Measurements from ENCODE around the gene ZNF689. TPM values are rescaled to one million over a fixed set of nuclear protein-coding genes. Genes with fewer than 3 reads are reported as not detected.

The ZNF689 gene
- total and polyA plus RNA-seq, 2 of the 13 experiments (the other 11 are each of a cell fraction or from before 2014, with no cell fraction given), result 9.7 to 19.5 TPM

DNA sequence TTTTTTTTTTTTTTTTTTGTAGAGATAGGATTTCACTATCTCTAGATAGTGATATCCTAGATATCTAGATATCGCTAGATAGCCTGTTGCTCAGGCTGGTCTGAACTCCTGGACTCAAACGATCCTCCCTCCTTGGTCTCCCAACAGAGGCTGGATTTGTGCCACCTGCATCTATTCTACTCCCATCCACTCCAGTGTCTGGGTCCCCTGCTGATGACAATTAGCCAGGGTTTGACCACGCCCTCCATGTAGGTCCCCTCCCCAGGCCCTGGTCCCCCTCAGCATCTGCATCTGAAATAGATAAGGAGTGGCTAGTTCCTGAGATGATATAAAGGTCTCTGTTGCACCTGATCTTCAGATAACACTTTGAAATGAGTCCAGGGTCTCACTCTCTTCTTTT, 40.9 kb downstream of the ZNF689 start:
- no TSS peak for BruUV-seq (replicated peaks)
- H3K4me2 ChIP-seq (ENCODE audit: low read depth, low read length), result no peak overlapping the region
- no peak overlapping the region for H2AFZ ChIP-seq (ENCODE audit: low read length)
- H3K4me3 ChIP-seq (replicated peaks in 1 of 3; ENCODE audit: insufficient read depth in 1 of 3, low read depth in 2 of 3, low read length in 3 of 3), result no peak overlapping the region
- no peaks in the 10 kb centered on the region for H3K27me3 ChIP-seq (ENCODE audit: control insufficient read depth in 1 of 2, insufficient read depth in 2 of 2, low read length in 2 of 2)
- H3K36me3 ChIP-seq (replicated peaks in 1 of 2; ENCODE audit: control insufficient read depth in 1 of 2, insufficient read depth in 2 of 2, low read length in 2 of 2), result no peaks in the 10 kb centered on the region
- no peaks in the 10 kb centered on the region for H3K9me3 ChIP-seq (ENCODE audit: low read length)
- H3K27ac ChIP-seq (ENCODE audit: extremely low read length, insufficient read depth, low read length), result no peak overlapping the region
- intact Hi-C loops (cut with micrococcal nuclease; ENCODE audit: unreplicated experiment) (no loop called here), in situ Hi-C loops (cut with HindIII; ENCODE audit: extremely low pct_ligation_motif_present, low pct_unique_long_range_greater_than_20kb) (no loop called here)
- TF ChIP-seq ZNF766 (CRISPR knock-in tag; IDR thresholded peaks at IDR 0.05; ENCODE audit: borderline replicate concordance) (no peak), ZNF101 (CRISPR knock-in tag; IDR thresholded peaks at IDR 0.05; ENCODE audit: borderline replicate concordance, low read depth) (no peak), ZNF772 (CRISPR knock-in tag; IDR thresholded peaks at IDR 0.05) (no peak), ZNF331 (CRISPR knock-in tag; IDR thresholded peaks at IDR 0.05) (no peak), NBN (conservative IDR thresholded peaks at IDR 0.05) (no peak), FOXA1 (IDR thresholded peaks at IDR 0.05) (no peak), FOXA1 (CRISPR knock-in tag; IDR thresholded peaks at IDR 0.05) (no peak), NFE2L2 (IDR thresholded peaks at IDR 0.05; ENCODE audit: low read length) (no peak), FIP1L1 (IDR thresholded peaks at IDR 0.05; ENCODE audit: borderline replicate concordance, insufficient read depth, low read depth, low read length) (no peak), TCF7L2 (IDR thresholded peaks at IDR 0.05; ENCODE audit: low read depth, low read length) (no peak), RNF2 (conservative IDR thresholded peaks at IDR 0.05; ENCODE audit: low read depth) (no peak), MED8 (CRISPR knock-in tag; IDR thresholded peaks at IDR 0.05; ENCODE audit: insufficient replicate concordance) (no peak), ZMYM4 (CRISPR knock-in tag; IDR thresholded peaks at IDR 0.05) (no peak), ZNF543 (CRISPR knock-in tag; IDR thresholded peaks at IDR 0.05) (no peak), KLF6 (CRISPR knock-in tag; IDR thresholded peaks at IDR 0.05) (no peak), ESRRA (CRISPR knock-in tag; IDR thresholded peaks at IDR 0.05; ENCODE audit: low read depth) (no peak), PCBP1 (IDR thresholded peaks at IDR 0.05; ENCODE audit: borderline replicate concordance, low read depth, low read length) (no peak)
- TF ChIP-seq, protein P1, sequence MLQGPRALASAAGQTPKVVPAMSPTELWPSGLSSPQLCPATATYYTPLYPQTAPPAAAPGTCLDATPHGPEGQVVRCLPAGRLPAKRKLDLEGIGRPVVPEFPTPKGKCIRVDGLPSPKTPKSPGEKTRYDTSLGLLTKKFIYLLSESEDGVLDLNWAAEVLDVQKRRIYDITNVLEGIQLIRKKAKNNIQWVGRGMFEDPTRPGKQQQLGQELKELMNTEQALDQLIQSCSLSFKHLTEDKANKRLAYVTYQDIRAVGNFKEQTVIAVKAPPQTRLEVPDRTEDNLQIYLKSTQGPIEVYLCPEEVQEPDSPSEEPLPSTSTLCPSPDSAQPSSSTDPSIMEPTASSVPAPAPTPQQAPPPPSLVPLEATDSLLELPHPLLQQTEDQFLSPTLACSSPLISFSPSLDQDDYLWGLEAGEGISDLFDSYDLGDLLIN (CRISPR knock-in tag; IDR thresholded peaks at IDR 0.05; ENCODE audit: borderline replicate concordance), result no peak
- TF ChIP-seq, protein P2, sequence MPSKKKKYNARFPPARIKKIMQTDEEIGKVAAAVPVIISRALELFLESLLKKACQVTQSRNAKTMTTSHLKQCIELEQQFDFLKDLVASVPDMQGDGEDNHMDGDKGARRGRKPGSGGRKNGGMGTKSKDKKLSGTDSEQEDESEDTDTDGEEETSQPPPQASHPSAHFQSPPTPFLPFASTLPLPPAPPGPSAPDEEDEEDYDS (CRISPR knock-in tag; IDR thresholded peaks at IDR 0.05), result no peak
- TF ChIP-seq, protein P3, sequence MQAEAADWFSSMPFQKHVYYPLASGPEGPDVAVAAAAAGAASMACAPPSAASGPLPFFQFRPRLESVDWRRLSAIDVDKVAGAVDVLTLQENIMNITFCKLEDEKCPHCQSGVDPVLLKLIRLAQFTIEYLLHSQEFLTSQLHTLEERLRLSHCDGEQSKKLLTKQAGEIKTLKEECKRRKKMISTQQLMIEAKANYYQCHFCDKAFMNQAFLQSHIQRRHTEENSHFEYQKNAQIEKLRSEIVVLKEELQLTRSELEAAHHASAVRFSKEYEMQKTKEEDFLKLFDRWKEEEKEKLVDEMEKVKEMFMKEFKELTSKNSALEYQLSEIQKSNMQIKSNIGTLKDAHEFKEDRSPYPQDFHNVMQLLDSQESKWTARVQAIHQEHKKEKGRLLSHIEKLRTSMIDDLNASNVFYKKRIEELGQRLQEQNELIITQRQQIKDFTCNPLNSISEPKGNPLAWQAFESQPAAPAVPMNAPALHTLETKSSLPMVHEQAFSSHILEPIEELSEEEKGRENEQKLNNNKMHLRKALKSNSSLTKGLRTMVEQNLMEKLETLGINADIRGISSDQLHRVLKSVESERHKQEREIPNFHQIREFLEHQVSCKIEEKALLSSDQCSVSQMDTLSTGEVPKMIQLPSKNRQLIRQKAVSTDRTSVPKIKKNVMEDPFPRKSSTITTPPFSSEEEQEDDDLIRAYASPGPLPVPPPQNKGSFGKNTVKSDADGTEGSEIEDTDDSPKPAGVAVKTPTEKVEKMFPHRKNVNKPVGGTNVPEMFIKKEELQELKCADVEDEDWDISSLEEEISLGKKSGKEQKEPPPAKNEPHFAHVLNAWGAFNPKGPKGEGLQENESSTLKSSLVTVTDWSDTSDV (CRISPR knock-in tag; IDR thresholded peaks at IDR 0.05), result no peak
- no peak overlapping the region for H3K9ac ChIP-seq (ENCODE audit: insufficient read depth, low read depth, low read length)
- H3K4me1 ChIP-seq (ENCODE audit: insufficient read depth, low read length), result peaks cover 68% of the 10 kb centered on the region
- ATAC-seq (no peak), FAIRE-seq (no peak), DNase-seq (ENCODE audit: low spot score) (no peak)
- 89% methylated on average over 3 of the region's 3 CpGs for WGBS (ENCODE audit: low lambda C conversion rate)
- ChIA-PET POLR2A (interaction anchor here (1.6 to 3.9 kb wide), 3 partner anchors 11 to 42 kb away, joined by 6 to 36 read pairs (median 7); partner anchors contain the start of genes ZNF747 and ZNF764), CTCF (ENCODE audit: low intra/inter-chr PET ratio, low total read pairs) (no interaction called here)
- peaks cover 2% of the 10 kb centered on the region for H3K79me2 ChIP-seq (ENCODE audit: insufficient read depth, low read length)
- no peaks in the 10 kb centered on the region for H4K20me1 ChIP-seq (ENCODE audit: insufficient read depth, low read length)

Measured in HepG2 (cell line).